HepG2 (cell line): ENCODE results near the gene SLC29A3. TPM values are rescaled to one million over a fixed set of nuclear protein-coding genes. Genes with fewer than 3 reads are reported as not detected.

Experiments used
- ATAC-seq: fragments of 200-7000 bp; cut with Tn5 transposase; 3 replicates; pipeline ENCODE4 v1.9.1; 2020; ENCODE audit warnings: mild to moderate bottlenecking, moderate library complexity
- BruUV-seq: library from RNA; stranded (reverse); fragments of 400-500 nt; replicated peaks from 2 replicates; lab custom pipeline; 2021; lab: Mats Ljungman, UMichigan
- CTCF ChIA-PET: fragments of 300-600 bp; formaldehyde crosslinking; extraction: SDS; loops from one replicate; lab custom pipeline; 2021; ENCODE audit warnings: low total read pairs, inconsistent platforms, low intra/inter-chr PET ratio; lab: Yijun Ruan, JAX
- POLR2A ChIA-PET: fragments of 350-600 bp; sonication (Branson Sonifier 250); formaldehyde crosslinking; loops from one replicate; lab custom pipeline; 2020; ENCODE audit warnings: antibody characterized with exemption, inconsistent platforms; lab: Yijun Ruan, JAX
- DNase-seq: peaks from one replicate; pipeline ENCODE4 v3.0.0-alpha.2; 2015; ENCODE audit warnings: low spot score
- FAIRE-seq: peaks from 3 replicates; lab custom pipeline; 2011; peaks lifted over from hg19 to GRCh38; lab: Jason Lieb, UNC
- H2AFZ ChIP-seq: one replicate; pipeline ENCODE4 v1.6.1; 2011; ENCODE audit warnings: low read length, inconsistent platforms
- H3K27ac ChIP-seq: fragments of 300-600 bp; 3 replicates; pipeline ENCODE4 v1.8.0; 2011; ENCODE audit warnings: mixed run types, mild to moderate bottlenecking, mixed read lengths, low read length, inconsistent platforms; ENCODE audit not compliant: insufficient read depth; ENCODE audit errors: extremely low read length
- H3K27me3 ChIP-seq, 2 experiments: fragments of 200-600 bp in 1 of 2; 2 replicates in 1 of 2; 3 replicates in 1 of 2; pipeline versions ENCODE4 v1.6.0 to v1.8.0; 2011; ENCODE audit warnings: low read length in 2 of 2, mild to moderate bottlenecking in 2 of 2, moderate library complexity in 2 of 2, inconsistent platforms in 1 of 2; ENCODE audit not compliant: insufficient read depth in 2 of 2, control insufficient read depth in 1 of 2
- H3K36me3 ChIP-seq, 2 experiments: fragments of 200-600 bp in 1 of 2; replicated peaks in 1 of 2; 2 replicates in 1 of 2; 3 replicates in 1 of 2; pipeline versions ENCODE4 v1.5.1 to v1.8.0; 2011; ENCODE audit warnings: low read length in 2 of 2, inconsistent platforms in 1 of 2; ENCODE audit not compliant: insufficient read depth in 2 of 2, control insufficient read depth in 1 of 2
- H3K4me1 ChIP-seq: 2 replicates; pipeline ENCODE4 v1.5.1; 2012; ENCODE audit warnings: low read length, inconsistent platforms; ENCODE audit not compliant: insufficient read depth
- H3K4me2 ChIP-seq: 2 replicates; pipeline ENCODE4 v1.6.0; 2011; ENCODE audit warnings: low read depth, low read length, inconsistent platforms
- H3K4me3 ChIP-seq, 3 experiments: fragments of 200-600 bp in 1 of 3; sonication (generic), shearing (Covaris generic) in 1 of 3; replicated peaks in 1 of 3; 2 replicates each; pipeline ENCODE4 v1.5.1; 2011 to 2016; ENCODE audit warnings: low read length in 3 of 3, inconsistent platforms in 2 of 3, low read depth in 2 of 3, mild to moderate bottlenecking in 2 of 3, control low read depth in 1 of 3, mixed read lengths in 1 of 3; ENCODE audit not compliant: insufficient read depth in 1 of 3
- H3K79me2 ChIP-seq: one replicate; pipeline ENCODE4 v1.6.1; 2011; ENCODE audit warnings: low read length, inconsistent platforms; ENCODE audit not compliant: insufficient read depth
- H3K9ac ChIP-seq: 2 replicates; pipeline ENCODE4 v1.6.0; 2011; ENCODE audit warnings: mild to moderate bottlenecking, low read depth, low read length, inconsistent platforms; ENCODE audit not compliant: insufficient read depth
- H3K9me3 ChIP-seq: 2 replicates; pipeline ENCODE4 v1.5.1; 2012; ENCODE audit warnings: mild to moderate bottlenecking, low read length
- H4K20me1 ChIP-seq: 2 replicates; pipeline ENCODE4 v1.6.0; 2011; ENCODE audit warnings: inconsistent platforms, mild to moderate bottlenecking, low read length, moderate library complexity; ENCODE audit not compliant: insufficient read depth
- NFRKB ChIP-seq: fragments of 450-650 bp; IDR thresholded peaks from 2 replicates; pipeline ENCODE4 v1.6.1; 2017
- REL ChIP-seq: sonication (generic); formaldehyde crosslinking; conservative IDR thresholded peaks from 2 replicates; pipeline ENCODE4 v1.8.0; 2022; ENCODE audit warnings: mild to moderate bottlenecking, missing genetic modification reagents, moderate library complexity
- SALL1 ChIP-seq: sonication (generic); formaldehyde crosslinking; IDR thresholded peaks from 2 replicates; pipeline ENCODE4 v1.8.0; 2022; ENCODE audit warnings: mild to moderate bottlenecking, missing genetic modification reagents
- SCMH1 ChIP-seq: sonication (generic); formaldehyde crosslinking; IDR thresholded peaks from 2 replicates; pipeline ENCODE4 v1.9.0; 2021; ENCODE audit warnings: missing genetic modification reagents, mild to moderate bottlenecking, borderline replicate concordance
- SRSF9 ChIP-seq: fragments of 200-400 bp; formaldehyde crosslinking; IDR thresholded peaks from 2 replicates; pipeline ENCODE4 v1.6.1; 2018; ENCODE audit warnings: borderline replicate concordance, mild to moderate bottlenecking, low read depth, low read length; ENCODE audit not compliant: insufficient read depth, poor library complexity, severe bottlenecking
- TGIF2 ChIP-seq: IDR thresholded peaks from 2 replicates; pipeline ENCODE4 v1.6.1; 2016; ENCODE audit warnings: control low read depth, missing compliant biosample characterization
- THYN1 ChIP-seq: sonication (generic); formaldehyde crosslinking; IDR thresholded peaks from 2 replicates; pipeline ENCODE4 v1.8.1; 2023; ENCODE audit warnings: low read depth, mild to moderate bottlenecking, moderate library complexity, missing genetic modification reagents, borderline replicate concordance
- TP53 ChIP-seq: sonication (generic); formaldehyde crosslinking; conservative IDR thresholded peaks from 2 replicates; pipeline ENCODE4 v1.4.0; 2020; ENCODE audit warnings: missing genetic modification reagents
- ZNF160 ChIP-seq: sonication (generic); formaldehyde crosslinking; IDR thresholded peaks from 2 replicates; pipeline ENCODE4 v1.8.0; 2022; ENCODE audit warnings: mild to moderate bottlenecking, inconsistent platforms, missing genetic modification reagents
- ZNF326 ChIP-seq: sonication (generic); formaldehyde crosslinking; IDR thresholded peaks from 2 replicates; pipeline ENCODE4 v1.4.0; 2020; ENCODE audit warnings: missing genetic modification reagents, borderline replicate concordance
- ZNF775 ChIP-seq: sonication (generic); formaldehyde crosslinking; IDR thresholded peaks from 2 replicates; pipeline ENCODE4 v1.4.0; 2020; ENCODE audit warnings: missing genetic modification reagents, mild to moderate bottlenecking, moderate library complexity, borderline replicate concordance
- WGBS: methylation state at CpG from one replicate; pipeline ENCODE4 v1.1.6; 2017; ENCODE audit warnings: low lambda C conversion rate; 5-methylcytosine and 5-hydroxymethylcytosine counted together
- in situ Hi-C: cut with HindIII; loops from 2 replicates; pipeline ENCODE4 v1.10.0; 2017; ENCODE audit warnings: low pct_unique_long_range_greater_than_20kb; ENCODE audit not compliant: extremely low pct_ligation_motif_present
- intact Hi-C: fragments of 100-400 bp; cut with micrococcal nuclease; formaldehyde crosslinking; loops from one replicate; pipeline ENCODE4 v1.10.0; 2022; ENCODE audit not compliant: unreplicated experiment
- polyA plus RNA-seq, 8 experiments: library from polyadenylated mRNA; depleted of rRNA in 3 of 8; stranded (reverse) in 7 of 8; unstranded in 1 of 8; fragments of >200 nt; fragmentation: Illumina TruSeq in 4 of 8; extraction: Trizol in 4 of 8; gene quantifications; 2 replicates each; pipeline versions ENCODE4 v1.2.1 to v1.2.3, GENCODE V29; 2011 to 2016; ENCODE audit warnings: low read depth in 4 of 8, missing spikeins in 1 of 8, mixed read lengths in 1 of 8; ENCODE audit not compliant: insufficient read depth in 1 of 8
- total RNA-seq, 5 experiments: library from RNA; depleted of rRNA; stranded (reverse); fragments of >200 nt; fragmentation: Illumina TruSeq; extraction: Trizol; gene quantifications; 2 replicates each; pipeline ENCODE4 v1.2.3, GENCODE V29; 2016; ENCODE audit warnings: low read depth in 1 of 5
- TF ChIP-seq, protein P1 (sequence below): sonication (generic); formaldehyde crosslinking; IDR thresholded peaks from 2 replicates; pipeline ENCODE4 v1.4.0; 2020; ENCODE audit warnings: missing genetic modification reagents, borderline replicate concordance
- TF ChIP-seq, protein P2 (sequence below): sonication (generic); formaldehyde crosslinking; IDR thresholded peaks from 2 replicates; pipeline ENCODE4 v1.4.0; 2020; ENCODE audit warnings: missing genetic modification reagents
- TF ChIP-seq, protein P3 (sequence below): sonication (generic); formaldehyde crosslinking; IDR thresholded peaks from 2 replicates; pipeline ENCODE4 v1.9.0; 2021; ENCODE audit warnings: missing genetic modification reagents, mild to moderate bottlenecking, borderline replicate concordance
- TF ChIP-seq, protein P4 (sequence below): sonication (generic); formaldehyde crosslinking; IDR thresholded peaks from 2 replicates; pipeline ENCODE4 v1.5.0; 2020; ENCODE audit warnings: missing genetic modification reagents, mild to moderate bottlenecking, borderline replicate concordance

SLC29A3 gene
- total and polyA plus RNA-seq, 2 of the 13 experiments (the other 11 are each of a cell fraction or from before 2014, with no cell fraction given) = 8.6 to 11.8 TPM

DNA sequence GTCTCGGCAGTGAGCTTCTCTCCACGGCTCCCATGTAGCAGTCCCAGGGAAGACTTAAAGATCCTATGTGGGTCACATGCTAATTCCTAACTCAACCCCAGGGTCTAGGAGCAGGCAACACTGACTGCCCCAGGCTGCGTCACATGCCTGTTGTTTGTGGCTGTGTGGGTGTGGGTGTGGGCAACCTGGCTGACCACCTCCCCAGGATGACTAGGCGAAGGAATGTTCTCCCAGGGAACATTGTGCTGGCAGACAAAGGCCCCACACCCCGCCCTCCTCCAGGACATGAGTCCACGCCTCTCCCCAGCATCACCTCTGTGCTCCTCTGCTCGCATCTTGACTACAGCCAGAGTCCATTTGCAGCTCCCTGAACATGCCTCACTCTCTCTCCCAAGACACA lies 30.3 kb downstream of the SLC29A3 start:
- ChIA-PET CTCF (no interaction called here), POLR2A (interaction anchor here (1.2 to 3.9 kb wide), 4 partner anchors 13 to 30 kb away, joined by 3 to 72 read pairs (median 5); partner anchors contain the start of gene SLC29A3)
- H3K4me1 ChIP-seq = peaks cover 65% of the 10 kb centered on the region
- H3K27ac ChIP-seq = no peak overlapping the region
- intact Hi-C loops = loop anchor here (2.0 kb wide), 1 partner anchor 15 kb away; no protein-coding TSS in a partner anchor
- TF ChIP-seq ZNF775 = no peak
- TF ChIP-seq, protein P1, sequence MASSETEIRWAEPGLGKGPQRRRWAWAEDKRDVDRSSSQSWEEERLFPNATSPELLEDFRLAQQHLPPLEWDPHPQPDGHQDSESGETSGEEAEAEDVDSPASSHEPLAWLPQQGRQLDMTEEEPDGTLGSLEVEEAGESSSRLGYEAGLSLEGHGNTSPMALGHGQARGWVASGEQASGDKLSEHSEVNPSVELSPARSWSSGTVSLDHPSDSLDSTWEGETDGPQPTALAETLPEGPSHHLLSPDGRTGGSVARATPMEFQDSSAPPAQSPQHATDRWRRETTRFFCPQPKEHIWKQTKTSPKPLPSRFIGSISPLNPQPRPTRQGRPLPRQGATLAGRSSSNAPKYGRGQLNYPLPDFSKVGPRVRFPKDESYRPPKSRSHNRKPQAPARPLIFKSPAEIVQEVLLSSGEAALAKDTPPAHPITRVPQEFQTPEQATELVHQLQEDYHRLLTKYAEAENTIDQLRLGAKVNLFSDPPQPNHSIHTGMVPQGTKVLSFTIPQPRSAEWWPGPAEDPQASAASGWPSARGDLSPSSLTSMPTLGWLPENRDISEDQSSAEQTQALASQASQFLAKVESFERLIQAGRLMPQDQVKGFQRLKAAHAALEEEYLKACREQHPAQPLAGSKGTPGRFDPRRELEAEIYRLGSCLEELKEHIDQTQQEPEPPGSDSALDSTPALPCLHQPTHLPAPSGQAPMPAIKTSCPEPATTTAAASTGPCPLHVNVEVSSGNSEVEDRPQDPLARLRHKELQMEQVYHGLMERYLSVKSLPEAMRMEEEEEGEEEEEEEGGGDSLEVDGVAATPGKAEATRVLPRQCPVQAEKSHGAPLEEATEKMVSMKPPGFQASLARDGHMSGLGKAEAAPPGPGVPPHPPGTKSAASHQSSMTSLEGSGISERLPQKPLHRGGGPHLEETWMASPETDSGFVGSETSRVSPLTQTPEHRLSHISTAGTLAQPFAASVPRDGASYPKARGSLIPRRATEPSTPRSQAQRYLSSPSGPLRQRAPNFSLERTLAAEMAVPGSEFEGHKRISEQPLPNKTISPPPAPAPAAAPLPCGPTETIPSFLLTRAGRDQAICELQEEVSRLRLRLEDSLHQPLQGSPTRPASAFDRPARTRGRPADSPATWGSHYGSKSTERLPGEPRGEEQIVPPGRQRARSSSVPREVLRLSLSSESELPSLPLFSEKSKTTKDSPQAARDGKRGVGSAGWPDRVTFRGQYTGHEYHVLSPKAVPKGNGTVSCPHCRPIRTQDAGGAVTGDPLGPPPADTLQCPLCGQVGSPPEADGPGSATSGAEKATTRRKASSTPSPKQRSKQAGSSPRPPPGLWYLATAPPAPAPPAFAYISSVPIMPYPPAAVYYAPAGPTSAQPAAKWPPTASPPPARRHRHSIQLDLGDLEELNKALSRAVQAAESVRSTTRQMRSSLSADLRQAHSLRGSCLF (CRISPR knock-in tag) = no peak
- TF ChIP-seq, protein P2, sequence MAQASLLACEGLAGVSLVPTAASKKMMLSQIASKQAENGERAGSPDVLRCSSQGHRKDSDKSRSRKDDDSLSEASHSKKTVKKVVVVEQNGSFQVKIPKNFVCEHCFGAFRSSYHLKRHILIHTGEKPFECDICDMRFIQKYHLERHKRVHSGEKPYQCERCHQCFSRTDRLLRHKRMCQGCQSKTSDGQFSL (CRISPR knock-in tag) = no peak
- no peak for TF ChIP-seq SRSF9
- TF ChIP-seq SALL1 (CRISPR knock-in tag) = no peak
- TF ChIP-seq, protein P3, sequence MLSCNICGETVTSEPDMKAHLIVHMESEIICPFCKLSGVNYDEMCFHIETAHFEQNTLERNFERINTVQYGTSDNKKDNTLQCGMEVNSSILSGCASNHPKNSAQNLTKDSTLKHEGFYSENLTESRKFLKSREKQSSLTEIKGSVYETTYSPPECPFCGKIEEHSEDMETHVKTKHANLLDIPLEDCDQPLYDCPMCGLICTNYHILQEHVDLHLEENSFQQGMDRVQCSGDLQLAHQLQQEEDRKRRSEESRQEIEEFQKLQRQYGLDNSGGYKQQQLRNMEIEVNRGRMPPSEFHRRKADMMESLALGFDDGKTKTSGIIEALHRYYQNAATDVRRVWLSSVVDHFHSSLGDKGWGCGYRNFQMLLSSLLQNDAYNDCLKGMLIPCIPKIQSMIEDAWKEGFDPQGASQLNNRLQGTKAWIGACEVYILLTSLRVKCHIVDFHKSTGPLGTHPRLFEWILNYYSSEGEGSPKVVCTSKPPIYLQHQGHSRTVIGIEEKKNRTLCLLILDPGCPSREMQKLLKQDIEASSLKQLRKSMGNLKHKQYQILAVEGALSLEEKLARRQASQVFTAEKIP (CRISPR knock-in tag) = no peak
- TF ChIP-seq, protein P4, sequence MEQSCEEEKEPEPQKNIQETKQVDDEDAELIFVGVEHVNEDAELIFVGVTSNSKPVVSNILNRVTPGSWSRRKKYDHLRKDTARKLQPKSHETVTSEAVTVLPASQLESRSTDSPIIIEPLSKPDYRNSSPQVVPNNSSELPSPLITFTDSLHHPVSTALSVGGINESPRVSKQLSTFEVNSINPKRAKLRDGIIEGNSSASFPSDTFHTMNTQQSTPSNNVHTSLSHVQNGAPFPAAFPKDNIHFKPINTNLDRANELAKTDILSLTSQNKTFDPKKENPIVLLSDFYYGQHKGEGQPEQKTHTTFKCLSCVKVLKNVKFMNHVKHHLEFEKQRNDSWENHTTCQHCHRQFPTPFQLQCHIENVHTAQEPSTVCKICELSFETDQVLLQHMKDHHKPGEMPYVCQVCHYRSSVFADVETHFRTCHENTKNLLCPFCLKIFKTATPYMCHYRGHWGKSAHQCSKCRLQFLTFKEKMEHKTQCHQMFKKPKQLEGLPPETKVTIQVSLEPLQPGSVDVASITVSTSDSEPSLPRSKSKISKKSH = no peak
- no peak for TF ChIP-seq ZNF326
- TF ChIP-seq THYN1 (CRISPR knock-in tag) = no peak
- TF ChIP-seq REL (CRISPR knock-in tag) = no peak
- no peak for TF ChIP-seq ZNF160 (CRISPR knock-in tag)
- TF ChIP-seq TP53 = no peak
- TF ChIP-seq SCMH1 (CRISPR knock-in tag) = no peak
- no peak for TF ChIP-seq NFRKB
- no peak for TF ChIP-seq TGIF2 (CRISPR knock-in tag)
- FAIRE-seq (no peak), ATAC-seq (no peak), DNase-seq (no peak)
- in situ Hi-C loops = loop anchor here (25.0 kb wide), 1 partner anchor 688 kb away; no protein-coding TSS in a partner anchor
- peaks cover 4% of the 10 kb centered on the region for H3K79me2 ChIP-seq
- no peak overlapping the region for H2AFZ ChIP-seq
- 98% methylated on average over 5 of the region's 7 CpGs for WGBS
- no peaks in the 10 kb centered on the region for H3K27me3 ChIP-seq
- no TSS peak for BruUV-seq
- H4K20me1 ChIP-seq = no peaks in the 10 kb centered on the region
- H3K4me3 ChIP-seq = no peak overlapping the region
- peaks cover 13 to 41% of the 10 kb centered on the region in 2 experiments; a peak in 4 of 5 replicates for H3K36me3 ChIP-seq
- no peak overlapping the region for H3K4me2 ChIP-seq
- H3K9ac ChIP-seq = no peak overlapping the region
- no peaks in the 10 kb centered on the region for H3K9me3 ChIP-seq
